Measurements from ENCODE around the gene TOR4A.

TOR4A gene

GRCh38 chr9:137307255-137308056 lies 29.9 kb downstream of the TOR4A start (continued):
- TF ChIP-seq PATZ1 (CRISPR knock-in tag; IDR thresholded peaks at IDR 0.05; ENCODE audit: borderline replicate concordance) (no peak), TOX (CRISPR knock-in tag; IDR thresholded peaks at IDR 0.05; ENCODE audit: borderline replicate concordance) (no peak), GLIS3 (CRISPR knock-in tag; IDR thresholded peaks at IDR 0.05) (no peak), TCF4 (CRISPR knock-in tag; IDR thresholded peaks at IDR 0.05; ENCODE audit: borderline replicate concordance) (no peak), ZFP3 (CRISPR knock-in tag; IDR thresholded peaks at IDR 0.05) (no peak), POU6F1 (CRISPR knock-in tag; IDR thresholded peaks at IDR 0.05; ENCODE audit: borderline replicate concordance, low read depth) (no peak)

GRCh38 chr9:137308057-137308619 lies 30.6 kb downstream of the TOR4A start:
- no peak for ATAC-seq
- no peak for TF ChIP-seq SNAI2 (CRISPR knock-in tag; IDR thresholded peaks at IDR 0.05)
- no peak for TF ChIP-seq TCF4 (CRISPR knock-in tag; IDR thresholded peaks at IDR 0.05; ENCODE audit: borderline replicate concordance)
- TF ChIP-seq CREB5 (CRISPR knock-in tag; IDR thresholded peaks at IDR 0.05; ENCODE audit: low read depth), result no peak
- no peak for TF ChIP-seq ZFP30 (CRISPR knock-in tag; IDR thresholded peaks at IDR 0.05)
- no peak for TF ChIP-seq PATZ1 (CRISPR knock-in tag; IDR thresholded peaks at IDR 0.05; ENCODE audit: borderline replicate concordance)
- TF ChIP-seq ARNTL (CRISPR knock-in tag; IDR thresholded peaks at IDR 0.05; ENCODE audit: borderline replicate concordance, low read depth), result no peak
- TF ChIP-seq TOX (CRISPR knock-in tag; IDR thresholded peaks at IDR 0.05; ENCODE audit: borderline replicate concordance), result no peak
- TF ChIP-seq POU6F1 (CRISPR knock-in tag; IDR thresholded peaks at IDR 0.05; ENCODE audit: borderline replicate concordance, low read depth), result no peak
- TF ChIP-seq ZFP3 (CRISPR knock-in tag; IDR thresholded peaks at IDR 0.05), result no peak
- TF ChIP-seq GLIS3 (CRISPR knock-in tag; IDR thresholded peaks at IDR 0.05), result no peak
- TF ChIP-seq BACH2 (CRISPR knock-in tag; IDR thresholded peaks at IDR 0.05; ENCODE audit: borderline replicate concordance), result no peak
- TF ChIP-seq RARB (CRISPR knock-in tag; IDR thresholded peaks at IDR 0.05), result no peak

- no peak for ATAC-seq
- TF ChIP-seq GLIS3 (CRISPR knock-in tag; IDR thresholded peaks at IDR 0.05) (no peak), ZNF8 (CRISPR knock-in tag; IDR thresholded peaks at IDR 0.05) (no peak), TOX (CRISPR knock-in tag; IDR thresholded peaks at IDR 0.05; ENCODE audit: borderline replicate concordance) (no peak), BACH2 (CRISPR knock-in tag; IDR thresholded peaks at IDR 0.05; ENCODE audit: borderline replicate concordance) (no peak), PPARA (CRISPR knock-in tag; IDR thresholded peaks at IDR 0.05; ENCODE audit: borderline replicate concordance) (no peak), CSRNP3 (CRISPR knock-in tag; IDR thresholded peaks at IDR 0.05) (no peak), ZC3H10 (CRISPR knock-in tag; IDR thresholded peaks at IDR 0.05) (no peak), CSDC2 (CRISPR knock-in tag; IDR thresholded peaks at IDR 0.05) (no peak), ISL1 (CRISPR knock-in tag; IDR thresholded peaks at IDR 0.05) (no peak), TSHZ2 (CRISPR knock-in tag; IDR thresholded peaks at IDR 0.05) (no peak), ESRRG (CRISPR knock-in tag; IDR thresholded peaks at IDR 0.05) (no peak)
These were observed 32.1 kb downstream of the TOR4A start for GRCh38 chr9:137309368-137310188.
